GM19468 (cell line): ENCODE measurements around the gene XYLT1.

Experiments used
- ATAC-seq: cut with Tn5 transposase; IDR thresholded peaks from one replicate; pipeline ENCODE4 v1.9.1; 2021; ENCODE audit warnings: mild to moderate bottlenecking, moderate library complexity, moderate number of reproducible peaks; ENCODE audit not compliant: unreplicated experiment; ENCODE audit errors: extremely low read depth

XYLT1 gene

DNA sequence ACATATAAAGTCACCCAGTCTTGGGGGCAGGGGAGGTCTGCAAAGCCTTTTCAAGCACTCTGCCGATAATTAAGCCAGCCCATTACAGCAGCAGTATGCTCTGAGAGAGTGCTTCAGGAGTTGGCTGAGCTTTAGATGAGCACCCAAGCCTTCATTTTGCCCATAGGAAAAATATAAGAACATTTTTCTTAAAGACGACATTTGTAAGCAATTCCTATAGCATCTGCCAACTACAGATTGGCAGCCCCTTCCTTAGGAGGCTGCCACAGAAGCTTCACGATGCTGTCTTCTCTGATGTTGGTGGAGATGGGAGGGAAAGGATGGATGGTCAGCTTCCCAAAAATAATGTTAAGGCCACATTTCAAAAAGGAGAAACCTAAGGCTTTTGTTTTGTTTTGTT, 367.5 kb downstream of the XYLT1 start:
- ATAC-seq: no peak

DNA sequence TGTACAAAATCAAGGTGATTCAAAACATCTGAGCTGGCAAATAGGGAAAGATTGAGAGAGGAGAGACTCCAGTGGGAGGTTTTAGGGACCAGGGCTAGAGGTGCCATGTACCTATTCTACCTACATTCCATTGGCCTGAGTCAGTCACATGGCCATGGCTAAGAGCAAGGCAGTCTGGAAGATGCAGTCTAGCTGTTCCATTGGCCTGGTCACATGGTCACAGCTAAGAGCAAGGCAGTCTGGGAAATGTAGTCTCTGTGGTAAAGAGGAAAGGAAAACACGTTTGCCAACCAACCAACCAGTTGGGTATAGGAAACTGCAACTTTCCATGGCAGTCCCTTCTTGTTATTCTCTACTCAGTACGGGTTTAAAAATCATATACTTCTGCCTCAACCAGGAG, 369.1 kb downstream of the XYLT1 start:
- ATAC-seq: no peak

DNA sequence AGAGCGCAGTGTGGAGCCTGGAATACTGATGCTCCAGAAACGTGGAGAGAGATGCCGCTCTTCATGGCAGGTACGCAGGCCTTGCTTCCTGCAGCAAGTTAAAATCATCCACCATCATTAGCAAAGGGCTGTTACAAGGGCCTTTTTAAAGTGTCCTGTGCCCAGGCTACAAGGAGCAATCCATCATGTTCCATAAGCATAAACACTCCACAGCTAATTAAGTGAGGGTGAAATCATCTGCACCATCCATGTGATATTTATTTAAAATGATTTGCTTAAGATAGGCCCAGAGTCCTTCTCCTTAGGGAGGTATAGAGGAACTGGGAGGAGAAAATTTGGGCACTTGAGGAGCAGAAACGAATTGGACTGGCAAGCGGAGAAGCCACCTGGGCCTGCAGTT, 372.1 kb downstream of the XYLT1 start:
- no peak for ATAC-seq

DNA sequence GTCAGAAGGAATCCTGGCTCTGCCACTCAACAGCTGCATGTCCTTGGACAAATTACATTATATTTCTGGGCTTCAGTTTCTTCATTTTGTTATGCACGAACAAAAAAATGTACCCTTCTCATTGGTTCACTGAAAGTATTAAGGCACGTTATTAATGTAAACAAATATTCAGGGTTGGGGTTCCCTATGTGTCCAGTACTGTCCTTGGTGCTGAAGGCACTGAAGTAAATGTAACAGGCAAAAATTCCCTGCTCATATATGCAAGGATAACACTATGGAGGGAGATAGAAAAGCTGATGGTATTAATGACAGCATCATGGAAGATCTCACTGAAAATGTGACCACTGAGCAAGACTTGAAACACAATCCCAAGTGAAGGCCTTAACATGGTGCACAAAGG, 386.6 kb downstream of the XYLT1 start:
- ATAC-seq: no peak

DNA sequence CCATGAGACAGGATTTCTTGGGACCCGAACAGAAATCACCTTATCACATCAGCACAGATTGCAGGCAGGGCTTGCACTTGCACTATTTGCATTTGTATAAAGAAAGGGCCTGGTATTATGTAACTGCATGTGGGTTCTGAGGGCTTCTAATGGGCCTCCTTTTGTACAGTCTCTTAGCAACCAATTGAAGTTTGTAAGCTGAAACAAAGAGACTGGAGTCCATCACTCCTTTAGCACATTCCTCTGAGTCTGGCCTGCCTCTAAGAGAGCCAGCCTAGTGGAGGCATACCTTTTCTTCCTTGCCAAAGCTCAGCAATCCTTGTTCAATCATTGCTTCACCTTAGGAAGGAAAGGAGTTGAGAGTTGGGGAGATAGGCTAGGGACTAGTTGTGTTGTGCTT, 387.1 kb downstream of the XYLT1 start:
- no peak for ATAC-seq

DNA sequence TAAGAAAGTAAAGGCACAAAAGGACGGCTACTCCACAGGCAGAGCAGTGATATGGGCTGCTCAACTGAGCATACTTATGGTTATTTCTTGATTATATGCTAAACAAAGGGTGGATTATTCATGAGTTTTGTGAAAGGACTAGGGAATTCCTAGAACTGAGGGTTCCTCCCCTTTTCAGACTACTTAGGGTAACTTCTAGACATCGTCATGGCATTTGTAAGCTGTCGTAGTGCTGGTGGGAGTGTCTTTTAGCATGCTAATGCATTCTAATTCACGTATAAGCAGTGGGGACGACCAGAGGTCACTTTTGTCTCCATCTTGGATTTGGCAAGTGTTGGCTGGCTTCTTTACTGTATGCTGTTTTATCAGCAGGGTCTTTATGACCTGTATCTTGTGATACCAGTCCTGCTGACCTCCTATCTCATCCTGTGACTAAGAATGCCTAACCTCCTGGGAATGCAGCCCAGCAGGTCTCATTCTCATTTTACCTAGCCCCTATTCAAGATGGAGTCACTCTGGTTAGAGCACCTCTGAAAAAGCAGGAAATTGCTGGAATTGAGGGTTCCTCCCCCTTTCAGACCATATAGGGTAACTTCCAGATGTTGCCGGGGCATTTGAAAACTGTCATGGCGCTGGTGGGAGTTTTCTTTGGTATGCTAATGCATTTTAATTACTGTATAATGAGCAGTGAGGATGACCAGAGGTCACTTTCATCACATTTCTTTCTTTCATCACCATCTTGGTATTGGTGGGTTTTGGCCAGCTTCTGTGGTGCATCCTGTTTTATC, 388.5 kb downstream of the XYLT1 start:
- ATAC-seq: no peak

DNA sequence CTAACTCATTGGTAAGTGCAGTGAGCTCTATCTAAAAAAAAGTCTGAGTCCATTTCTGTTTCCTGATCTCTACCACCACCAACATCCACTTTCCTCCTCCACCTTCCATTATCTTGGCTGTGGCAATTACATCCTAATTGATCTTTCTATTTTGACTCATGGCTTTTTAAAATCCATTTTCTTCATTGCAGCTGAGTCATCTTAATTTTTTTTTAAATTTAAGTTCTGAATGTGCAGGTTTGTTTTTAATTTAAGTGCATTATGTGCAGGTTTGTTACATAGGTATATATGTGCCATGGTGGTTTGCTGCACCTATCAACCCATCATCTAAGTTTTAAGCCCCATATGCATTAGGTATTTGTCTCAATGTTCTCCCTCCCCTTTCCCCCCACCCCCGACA, 390.7 kb downstream of the XYLT1 start:
- no peak for ATAC-seq

DNA sequence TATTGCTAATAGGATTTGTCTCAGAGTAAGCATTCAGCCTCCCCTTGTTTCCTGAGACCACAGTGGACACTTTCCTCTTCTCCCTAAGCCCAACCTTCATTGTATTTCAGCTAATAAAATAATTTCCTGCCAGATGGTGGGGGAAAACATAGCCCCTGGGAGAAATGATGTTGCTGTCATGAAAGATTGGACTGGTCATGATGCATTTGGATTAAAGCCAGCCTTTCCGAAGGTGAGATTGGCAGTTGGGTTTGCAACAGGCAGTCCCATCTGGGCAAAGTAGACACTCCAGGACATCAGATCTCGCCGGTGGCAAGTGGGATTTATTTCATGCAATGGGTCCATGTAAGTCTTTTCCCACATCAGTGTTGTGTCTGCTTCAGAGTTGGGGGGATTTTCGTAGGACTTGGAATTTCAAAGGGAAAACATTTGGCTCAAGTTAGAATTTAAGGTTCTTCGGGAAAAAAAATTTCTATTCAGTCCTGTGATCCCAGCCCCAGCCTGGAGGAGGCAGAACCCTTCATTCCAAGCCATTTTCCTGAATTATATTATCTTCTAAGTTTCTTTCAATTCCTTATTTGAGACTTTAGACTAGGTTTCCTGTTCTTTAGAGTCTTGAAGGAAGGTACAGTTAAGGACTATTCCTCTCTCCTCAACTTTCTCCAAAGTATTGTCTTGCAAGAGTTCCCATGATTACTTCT, 391.7 kb downstream of the XYLT1 start:
- ATAC-seq: no peak

DNA sequence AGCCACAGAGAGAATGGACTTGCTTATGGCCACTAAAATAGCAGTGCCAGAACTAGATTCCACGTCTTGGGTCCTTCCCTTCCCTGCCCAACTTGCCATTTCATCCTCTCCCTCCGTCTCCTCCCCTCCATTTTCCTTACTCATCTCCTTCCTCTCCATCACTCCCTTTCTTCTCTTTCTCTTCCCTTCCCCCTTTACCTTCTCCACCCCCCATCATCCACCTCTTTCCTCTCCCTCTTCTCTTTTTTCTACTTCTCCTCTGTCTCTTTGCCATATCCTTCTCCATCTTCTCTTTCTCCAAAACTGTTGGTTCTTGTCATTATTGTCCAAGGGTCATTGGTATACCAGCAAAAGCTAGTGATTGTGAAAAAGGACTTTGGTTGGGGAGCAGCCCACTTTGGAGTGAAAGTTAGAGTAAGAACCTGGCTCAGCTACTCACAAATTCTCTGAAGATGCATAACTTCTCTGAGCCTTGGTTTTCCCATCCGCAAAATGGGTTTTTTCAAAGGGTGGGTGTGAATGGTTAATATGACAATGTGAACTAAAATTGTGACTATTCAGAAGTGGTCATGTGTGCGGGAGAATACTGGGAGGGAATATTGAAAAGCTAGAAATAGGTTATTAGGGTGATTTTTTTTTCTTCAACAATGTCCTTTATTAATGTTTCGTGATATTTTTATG, 393.8 kb downstream of the XYLT1 start:
- no peak for ATAC-seq

DNA sequence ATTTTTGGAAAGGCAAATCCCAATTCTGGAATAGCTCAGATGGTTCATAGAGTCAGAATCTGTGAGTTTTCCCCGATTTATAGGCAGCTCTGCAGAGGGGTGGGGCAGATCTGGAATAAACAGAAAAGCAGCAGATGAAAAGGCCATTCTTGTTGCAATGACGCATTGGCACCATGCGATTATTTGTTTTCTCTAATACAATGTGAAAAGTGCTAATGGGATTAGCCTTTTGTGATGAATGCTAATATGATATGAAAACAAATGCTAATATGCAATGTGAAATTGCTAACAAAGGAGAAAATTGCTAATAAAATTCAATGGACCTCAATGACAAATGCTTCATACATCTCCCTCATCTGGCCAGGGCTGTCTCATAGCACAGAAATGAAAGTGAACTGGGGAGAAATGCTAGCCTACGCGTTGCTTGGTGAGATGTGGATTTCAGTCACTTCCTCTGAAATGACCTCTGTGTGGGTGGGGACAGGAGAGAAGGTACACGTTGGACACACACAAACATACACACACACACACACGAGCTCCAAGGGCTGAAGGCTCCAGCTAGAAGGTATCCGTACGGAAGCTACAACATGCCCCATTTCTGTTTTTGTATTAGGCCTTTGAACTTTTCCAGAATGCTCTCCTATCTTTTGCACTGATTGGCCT, 394.5 kb downstream of the XYLT1 start:
- ATAC-seq: no peak

DNA sequence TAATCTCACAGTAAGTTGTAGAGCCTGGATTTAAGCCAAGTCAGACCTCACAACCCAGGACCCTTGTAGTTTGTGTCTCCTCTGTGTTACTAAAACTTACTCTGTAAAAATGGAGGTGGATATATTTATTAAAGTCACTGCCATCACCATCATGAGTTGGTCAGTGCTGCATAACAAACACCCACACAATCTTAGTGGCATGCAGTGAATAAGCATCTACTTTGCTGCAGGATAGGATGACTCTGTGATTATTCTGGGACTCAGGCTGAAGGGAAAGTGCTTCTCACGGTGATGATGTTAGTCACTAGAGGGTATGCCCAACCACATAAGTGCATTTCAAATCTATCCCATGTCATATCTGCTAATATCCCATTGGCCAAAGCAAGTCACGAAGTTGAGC, 398.7 kb downstream of the XYLT1 start:
- no peak for ATAC-seq

DNA sequence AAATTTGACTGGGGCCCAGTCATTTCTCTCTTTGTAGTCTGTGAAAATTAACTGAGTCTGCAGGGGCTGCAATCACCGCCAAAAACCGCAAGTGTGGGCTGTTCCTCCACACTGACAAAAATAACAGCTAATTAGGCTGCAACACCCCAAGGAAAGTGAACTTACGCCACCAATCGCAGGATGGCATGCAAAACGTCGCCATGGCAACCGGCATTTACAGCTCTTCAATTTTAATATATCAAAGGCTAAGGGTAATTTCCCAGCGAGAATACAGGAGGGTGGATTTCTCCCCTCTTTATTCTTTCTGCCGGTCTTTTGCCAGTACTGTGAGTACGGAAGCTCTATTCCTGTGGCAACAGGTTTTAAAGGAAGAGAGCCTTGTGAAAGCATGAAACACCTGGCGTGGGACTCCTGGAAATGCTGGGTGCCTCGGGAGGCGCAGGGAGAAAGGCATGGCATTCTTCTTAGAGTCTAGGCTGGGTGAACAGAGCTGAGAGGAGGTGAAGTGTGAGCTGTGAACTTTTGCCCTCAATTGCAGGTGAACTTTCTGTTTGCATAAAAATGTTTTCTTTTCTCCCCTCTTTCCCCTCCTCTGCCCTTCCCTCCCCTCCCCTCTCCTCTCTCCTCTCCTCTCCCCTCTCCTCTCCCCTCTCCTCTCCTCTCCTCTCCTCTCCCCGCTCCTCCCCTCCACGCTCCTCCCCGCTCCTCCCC, 399.7 kb downstream of the XYLT1 start:
- ATAC-seq: peak; percentile 86

DNA sequence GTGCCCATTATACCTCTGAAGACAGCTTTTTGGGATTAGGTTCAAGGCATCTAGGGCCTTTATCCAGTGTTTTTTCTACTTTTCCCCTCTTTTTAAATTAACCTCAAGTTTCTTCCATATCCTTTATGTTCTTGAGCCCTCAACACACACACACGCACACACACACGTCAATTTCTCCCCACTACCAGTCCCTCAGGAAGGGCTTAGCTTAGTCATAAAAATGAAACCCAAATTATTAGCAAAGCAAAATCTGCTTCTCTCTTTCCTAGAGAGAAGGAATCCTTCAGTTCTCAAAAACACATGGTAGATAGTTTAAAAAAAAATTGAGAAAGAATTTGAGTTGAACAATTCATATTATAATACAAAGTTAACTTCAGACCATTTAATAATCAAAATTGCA, 401.1 kb downstream of the XYLT1 start:
- no peak for ATAC-seq

DNA sequence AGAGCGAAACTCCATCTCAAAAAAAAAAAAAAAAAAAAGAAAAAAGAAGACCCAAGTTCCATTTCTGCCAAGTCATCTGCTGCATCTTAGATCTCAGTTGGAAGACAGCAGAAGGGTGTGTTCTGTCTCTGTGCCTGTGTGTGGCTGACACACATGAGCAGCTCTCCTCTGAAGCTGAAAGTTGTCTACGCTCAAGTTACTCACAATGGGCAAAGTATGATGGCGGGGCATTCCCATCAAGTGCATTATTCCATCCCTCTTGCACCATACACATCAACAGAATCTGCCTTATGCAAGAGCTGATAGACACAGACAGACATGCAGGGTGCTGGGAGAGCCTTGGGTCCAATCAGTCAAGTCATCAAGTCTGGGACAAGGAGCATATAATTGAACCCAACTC, 402.2 kb downstream of the XYLT1 start:
- no peak for ATAC-seq

DNA sequence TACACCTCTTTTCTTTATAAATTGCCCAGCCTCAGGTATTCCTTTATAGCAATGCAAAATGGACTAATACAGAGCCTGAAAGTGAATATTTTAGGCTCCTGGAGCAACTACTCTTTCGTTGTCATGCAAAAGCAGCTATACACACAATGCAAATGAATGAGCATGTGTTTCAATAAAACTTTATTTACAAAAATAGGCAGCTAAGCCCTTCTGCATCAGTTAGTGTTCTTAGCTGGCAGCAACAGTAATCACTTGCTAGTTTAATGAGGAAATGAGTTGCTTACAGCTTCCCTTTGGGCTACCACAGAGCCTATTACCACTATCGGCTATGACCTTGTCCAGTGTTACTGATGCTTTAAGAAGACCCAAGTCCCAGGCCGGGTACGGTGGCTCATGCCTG, 402.9 kb downstream of the XYLT1 start:
- no peak for ATAC-seq

DNA sequence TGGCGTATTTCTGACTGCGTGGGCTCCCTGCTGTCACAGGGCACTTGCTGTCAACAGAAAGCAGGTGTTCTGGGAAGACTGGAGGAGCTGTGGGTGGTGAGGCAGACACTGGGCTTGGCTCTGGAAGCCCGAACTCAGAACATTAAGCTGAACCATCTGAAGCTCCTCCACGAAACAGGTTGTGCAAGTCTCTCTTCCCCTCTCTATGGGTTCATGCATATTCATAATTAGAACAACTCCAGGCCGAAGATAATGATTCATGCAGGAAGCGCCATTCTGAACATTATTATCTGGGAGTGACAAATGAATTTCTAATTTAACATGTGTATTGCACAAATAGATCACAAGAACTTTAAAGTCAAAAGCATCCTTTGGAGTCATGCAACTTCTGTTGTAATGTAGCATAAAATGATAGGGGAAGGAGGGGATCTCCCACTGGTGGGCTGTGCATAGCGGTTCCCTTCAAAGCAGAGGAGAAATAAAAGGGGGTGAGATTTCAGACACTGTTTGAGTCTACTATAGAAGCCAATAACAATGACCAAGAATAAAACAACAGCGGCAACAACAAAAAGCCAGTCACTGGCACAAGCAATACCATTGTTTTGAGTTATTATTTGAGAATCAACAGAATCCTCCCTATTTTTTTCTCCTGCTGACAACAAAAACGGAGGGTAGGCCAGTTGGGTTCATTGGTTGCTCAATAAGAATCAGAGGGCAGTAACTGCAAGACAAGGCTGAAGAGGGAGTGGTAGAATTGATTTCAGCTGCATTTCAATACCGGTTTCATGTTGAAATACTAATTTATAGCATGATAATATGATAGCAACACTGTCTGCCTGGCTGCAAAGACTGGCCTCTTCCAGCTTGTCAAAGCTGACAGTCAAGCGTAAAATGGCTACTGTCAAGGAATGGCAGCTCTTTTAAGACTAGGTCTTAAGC, 407.3 kb downstream of the XYLT1 start:
- no peak for ATAC-seq

DNA sequence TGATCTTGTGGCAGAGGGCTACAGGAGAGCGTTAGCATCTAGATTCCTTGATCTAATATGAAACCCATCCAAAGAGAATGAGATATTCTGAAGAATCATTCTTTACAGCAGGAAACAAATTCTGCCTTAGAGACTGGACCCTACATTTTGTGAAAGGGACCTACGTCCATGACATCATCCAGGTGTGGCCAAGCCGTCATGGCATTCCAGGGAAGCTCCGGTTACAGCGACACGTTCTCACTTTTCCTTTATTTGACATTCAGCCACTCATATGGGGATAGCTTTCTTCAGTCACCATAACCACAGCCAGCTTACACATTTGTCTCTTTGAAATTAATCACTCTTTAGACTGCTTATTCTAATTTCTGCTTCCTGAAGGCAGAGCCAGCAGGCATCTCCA, 408.1 kb downstream of the XYLT1 start:
- ATAC-seq: no peak

DNA sequence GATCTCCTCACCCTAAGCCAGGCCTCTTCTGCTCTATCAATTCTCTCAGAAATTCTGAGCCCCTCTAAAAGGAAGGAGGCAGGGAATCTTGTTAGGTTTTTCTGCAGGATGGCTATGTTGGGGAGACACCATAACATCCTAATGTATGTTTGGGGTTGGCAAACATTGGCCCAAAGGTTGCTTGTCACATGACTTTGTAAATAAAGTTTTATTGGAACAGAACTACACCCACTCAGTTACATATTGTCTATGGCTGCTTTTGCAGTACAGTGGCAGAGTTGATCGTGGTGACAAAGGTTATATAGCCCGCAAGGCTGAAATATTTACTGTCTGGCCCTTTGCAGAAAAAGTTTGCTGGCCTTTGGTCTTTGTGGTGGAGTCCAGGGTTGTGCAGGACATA, 409.4 kb downstream of the XYLT1 start:
- no peak for ATAC-seq

DNA sequence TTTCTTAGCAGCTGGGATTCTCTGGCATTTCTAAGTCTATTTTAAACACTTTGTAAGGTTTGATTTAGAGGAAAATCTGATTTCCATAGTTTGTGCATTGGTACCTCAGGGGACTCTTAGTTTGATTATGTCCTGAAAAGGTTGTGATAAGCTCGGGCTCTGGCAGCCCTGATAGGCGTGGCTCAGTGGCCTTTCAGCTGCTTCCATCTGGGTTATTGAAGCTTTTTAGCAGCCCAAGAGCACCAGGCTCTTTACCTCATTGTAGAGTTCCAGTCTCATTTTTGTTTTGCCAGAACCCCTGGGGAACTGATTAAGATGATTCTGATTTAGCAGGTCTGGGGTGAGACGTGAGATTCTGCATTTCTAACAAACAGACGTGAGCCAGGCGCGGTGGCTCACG, 412.3 kb downstream of the XYLT1 start:
- no peak for ATAC-seq
